BE2C (cell line): ENCODE results near the gene POP7.
"Not testable (repeated sequence)": the region's sequence is repeated elsewhere in the genome, so short reads cannot be mapped to it uniquely, and the experiment has no call there.

Experiments
- DNase-seq: peaks from one replicate; pipeline ENCODE4 v3.0.0-alpha.2; 2020
- H3K27me3 ChIP-seq: fragments of 250-450 bp; sonication (Bioruptor Pico); 2 replicates; pipeline ENCODE4 v1.5.1; 2020; ENCODE audit warnings: mild to moderate bottlenecking
- H3K36me3 ChIP-seq: fragments of 250-450 bp; sonication (Bioruptor Pico); 2 replicates; pipeline ENCODE4 v1.5.1; 2020; ENCODE audit warnings: mild to moderate bottlenecking
- H3K4me1 ChIP-seq: fragments of 250-450 bp; sonication (Bioruptor Pico); 2 replicates; pipeline ENCODE4 v1.5.1; 2020
- H3K4me3 ChIP-seq: 2 replicates; pipeline ENCODE4 v1.5.1; 2011; ENCODE audit warnings: low read depth, low read length
- H3K9me3 ChIP-seq: fragments of 250-450 bp; sonication (Bioruptor Pico); 2 replicates; pipeline ENCODE4 v1.5.1; 2020
- CTCF ChIP-seq: IDR thresholded peaks from 2 replicates; pipeline ENCODE4 v1.5.1; 2012; ENCODE audit warnings: mild to moderate bottlenecking, low read depth, low read length

Gene POP7

GRCh38 chr7:100720671-100721504, 15.0 kb downstream of the POP7 start:
- Histone ChIP-seq H3K9me3 (no peaks in the 10 kb centered on the region), H3K27me3 (peaks cover 61% of the 10 kb centered on the region), H3K36me3 (no peaks in the 10 kb centered on the region), H3K4me3 (no peak overlapping the region), H3K4me1 (no peaks in the 10 kb centered on the region)
- TF ChIP-seq CTCF: no peak
- no peak for DNase-seq

GRCh38 chr7:100721505-100721812, 15.5 kb downstream of the POP7 start:
- Histone ChIP-seq H3K4me3 (no peak overlapping the region), H3K36me3 (no peaks in the 10 kb centered on the region), H3K4me1 (no peaks in the 10 kb centered on the region), H3K27me3 (peaks cover 62% of the 10 kb centered on the region), H3K9me3 (no peaks in the 10 kb centered on the region)
- DNase-seq: no peak
- TF ChIP-seq CTCF: no peak

GRCh38 chr7:100722480-100723212, 16.7 kb downstream of the POP7 start:
- no peak overlapping the region for H3K4me3 ChIP-seq
- no peak for DNase-seq
- H3K4me1 ChIP-seq: no peaks in the 10 kb centered on the region
- peaks cover 67% of the 10 kb centered on the region for H3K27me3 ChIP-seq
- H3K9me3 ChIP-seq: no peaks in the 10 kb centered on the region
- no peaks in the 10 kb centered on the region for H3K36me3 ChIP-seq
- no peak for TF ChIP-seq CTCF

- Histone ChIP-seq H3K9me3 (no peaks in the 10 kb centered on the region), H3K4me1 (no peaks in the 10 kb centered on the region), H3K36me3 (no peaks in the 10 kb centered on the region), H3K4me3 (no peak overlapping the region), H3K27me3 (peaks cover 63% of the 10 kb centered on the region)
- no peak for TF ChIP-seq CTCF
- no peak for DNase-seq
Measured at GRCh38 chr7:100723732-100724275, 17.9 kb downstream of the POP7 start.

- H3K4me1 ChIP-seq, H3K9me3 ChIP-seq, H3K36me3 ChIP-seq, DNase-seq, H3K4me3 ChIP-seq: not testable (repeated sequence)
- H3K27me3 ChIP-seq: peaks cover 62% of the 10 kb centered on the region
Measured at GRCh38 chr7:100724364-100724763, 18.4 kb downstream of the POP7 start.

- Histone ChIP-seq H3K9me3 (no peaks in the 10 kb centered on the region), H3K4me3 (no peak overlapping the region), H3K4me1 (no peaks in the 10 kb centered on the region), H3K36me3 (no peaks in the 10 kb centered on the region), H3K27me3 (peaks cover 36% of the 10 kb centered on the region)
- no peak for DNase-seq
- TF ChIP-seq CTCF: no peak
Measured at GRCh38 chr7:100726996-100727761, 21.3 kb downstream of the POP7 start.
